Umbilical cord (tissue), 2 donors: ENCODE data around the gene RPTOR. TPM values are rescaled to one million over a fixed set of nuclear protein-coding genes. Genes with fewer than 3 reads are reported as not detected.
"Not testable (repeated sequence)": the region's sequence is repeated elsewhere in the genome, so short reads cannot be mapped to it uniquely, and the experiment has no call there.

ENCODE experiments used
- DNase-seq: peaks from one replicate; pipeline ENCODE4 v3.0.0-alpha.2; 2015; ENCODE audit warnings: low spot score
- total RNA-seq: library from RNA; depleted of rRNA; stranded (reverse); fragments of >200 nt; gene quantifications from one replicate; pipeline ENCODE4 v1.2.3, GENCODE V29; 2014; ENCODE audit warnings: low replicate concordance; ENCODE audit not compliant: insufficient read depth

The RPTOR gene
- total RNA-seq, 1 donor from 2014 or later = 19.7 TPM

GRCh38 chr17:80795754-80796153, 251.1 kb downstream of the RPTOR start:
- peak; percentile 19 for DNase-seq

- no peak for DNase-seq
Observed at GRCh38 chr17:80796430-80796861, 251.8 kb downstream of the RPTOR start.

GRCh38 chr17:80797222-80797621, 252.6 kb downstream of the RPTOR start:
- not testable (repeated sequence) for DNase-seq

- no peak for DNase-seq
Observed at GRCh38 chr17:80797741-80798594, 253.3 kb downstream of the RPTOR start.

- no peak for DNase-seq
Observed at GRCh38 chr17:80798595-80799537, 254.2 kb downstream of the RPTOR start.

GRCh38 chr17:80799538-80800480, 255.2 kb downstream of the RPTOR start:
- no peak for DNase-seq

GRCh38 chr17:80800481-80801391, 256.1 kb downstream of the RPTOR start:
- no peak for DNase-seq

GRCh38 chr17:80802626-80803450, 258.2 kb downstream of the RPTOR start:
- no peak for DNase-seq

GRCh38 chr17:80803451-80804428, 259.1 kb downstream of the RPTOR start:
- no peak for DNase-seq

GRCh38 chr17:80804466-80804865, 259.8 kb downstream of the RPTOR start:
- DNase-seq = no peak

- no peak for DNase-seq
Observed at GRCh38 chr17:80805032-80805751, 260.6 kb downstream of the RPTOR start.

- DNase-seq = no peak
Observed at GRCh38 chr17:80807014-80807413, 262.4 kb downstream of the RPTOR start.

- DNase-seq = no peak
Observed at GRCh38 chr17:80807882-80808281, 263.2 kb downstream of the RPTOR start.

- no peak for DNase-seq
Observed at GRCh38 chr17:80811181-80812105, 266.8 kb downstream of the RPTOR start.

GRCh38 chr17:80812362-80813088, 267.9 kb downstream of the RPTOR start:
- DNase-seq = no peak
